IPS-20b (cell line): ENCODE results near the gene RARB.

ENCODE experiments used
- H3K27ac ChIP-seq: one replicate; pipeline ENCODE4 v1.5.1; 2013; ENCODE audit warnings: low read length
- H3K27me3 ChIP-seq: 2 replicates; pipeline ENCODE4 v1.6.1; 2013; ENCODE audit warnings: mild to moderate bottlenecking, low read length, inconsistent platforms; ENCODE audit not compliant: insufficient read depth
- H3K36me3 ChIP-seq: 2 replicates; pipeline ENCODE4 v1.6.1; 2013; ENCODE audit warnings: low read depth, mild to moderate bottlenecking, inconsistent platforms, low read length, moderate library complexity; ENCODE audit not compliant: insufficient read depth
- H3K4me1 ChIP-seq: 2 replicates; pipeline ENCODE4 v1.6.1; 2013; ENCODE audit warnings: mild to moderate bottlenecking, control low read depth, inconsistent platforms, low read length, moderate library complexity; ENCODE audit not compliant: insufficient read depth
- H3K4me3 ChIP-seq: 2 replicates; pipeline ENCODE4 v1.5.1; 2013; ENCODE audit warnings: mild to moderate bottlenecking, low read length, inconsistent platforms
- H3K9ac ChIP-seq: 2 replicates; pipeline ENCODE4 v1.6.1; 2013; ENCODE audit warnings: low read depth, mild to moderate bottlenecking, inconsistent platforms, low read length, moderate library complexity
- H3K9me3 ChIP-seq: 2 replicates; pipeline ENCODE4 v1.6.1; 2013; ENCODE audit warnings: mild to moderate bottlenecking, low read depth, low read length, inconsistent platforms; ENCODE audit not compliant: insufficient read depth

The RARB gene

GRCh38 chr3:25542492-25543039 is 114.5 kb downstream of the RARB start:
- Histone ChIP-seq H3K27ac (no peak overlapping the region), H3K4me1 (no peaks in the 10 kb centered on the region), H3K9me3 (no peaks in the 10 kb centered on the region), H3K36me3 (no peaks in the 10 kb centered on the region), H3K4me3 (no peak overlapping the region), H3K27me3 (no peaks in the 10 kb centered on the region), H3K9ac (no peak overlapping the region)

GRCh38 chr3:25547103-25547502 is 119.0 kb downstream of the RARB start:
- Histone ChIP-seq H3K9me3 (no peaks in the 10 kb centered on the region), H3K9ac (no peak overlapping the region), H3K27ac (no peak overlapping the region), H3K4me1 (no peaks in the 10 kb centered on the region), H3K4me3 (no peak overlapping the region), H3K27me3 (no peaks in the 10 kb centered on the region), H3K36me3 (no peaks in the 10 kb centered on the region)

GRCh38 chr3:25547943-25548674 is 120.0 kb downstream of the RARB start:
- H3K4me1 ChIP-seq = no peaks in the 10 kb centered on the region
- no peaks in the 10 kb centered on the region for H3K9me3 ChIP-seq
- H3K27me3 ChIP-seq = no peaks in the 10 kb centered on the region
- no peak overlapping the region for H3K27ac ChIP-seq
- no peaks in the 10 kb centered on the region for H3K36me3 ChIP-seq
- no peak overlapping the region for H3K4me3 ChIP-seq
- no peak overlapping the region for H3K9ac ChIP-seq

GRCh38 chr3:25548836-25549235 is 120.8 kb downstream of the RARB start:
- Histone ChIP-seq H3K9ac (no peak overlapping the region), H3K27me3 (no peaks in the 10 kb centered on the region), H3K36me3 (no peaks in the 10 kb centered on the region), H3K4me1 (no peaks in the 10 kb centered on the region), H3K9me3 (no peaks in the 10 kb centered on the region), H3K27ac (no peak overlapping the region), H3K4me3 (no peak overlapping the region)

- Histone ChIP-seq H3K4me1 (no peaks in the 10 kb centered on the region), H3K4me3 (no peak overlapping the region), H3K9me3 (no peaks in the 10 kb centered on the region), H3K27me3 (no peaks in the 10 kb centered on the region), H3K9ac (no peak overlapping the region), H3K27ac (no peak overlapping the region), H3K36me3 (no peaks in the 10 kb centered on the region)
Measured at GRCh38 chr3:25552251-25552650, 124.2 kb downstream of the RARB start.

GRCh38 chr3:25554376-25554775 is 126.3 kb downstream of the RARB start:
- H3K27ac ChIP-seq = no peak overlapping the region
- no peaks in the 10 kb centered on the region for H3K9me3 ChIP-seq
- H3K4me1 ChIP-seq = no peaks in the 10 kb centered on the region
- no peaks in the 10 kb centered on the region for H3K36me3 ChIP-seq
- no peaks in the 10 kb centered on the region for H3K27me3 ChIP-seq
- H3K4me3 ChIP-seq = no peak overlapping the region
- no peak overlapping the region for H3K9ac ChIP-seq

GRCh38 chr3:25555695-25556437 is 127.8 kb downstream of the RARB start:
- no peak overlapping the region for H3K27ac ChIP-seq

GRCh38 chr3:25556447-25556846 is 128.4 kb downstream of the RARB start:
- H3K27ac ChIP-seq = no peak overlapping the region
- H3K9me3 ChIP-seq = no peaks in the 10 kb centered on the region
- H3K27me3 ChIP-seq = no peaks in the 10 kb centered on the region
- H3K4me1 ChIP-seq = no peaks in the 10 kb centered on the region
- no peak overlapping the region for H3K4me3 ChIP-seq
- H3K36me3 ChIP-seq = no peaks in the 10 kb centered on the region
- H3K9ac ChIP-seq = no peak overlapping the region

More at GRCh38 chr3:25555695-25556437, 127.8 kb downstream of the RARB start:
- Histone ChIP-seq H3K27me3 (no peaks in the 10 kb centered on the region), H3K4me1 (no peaks in the 10 kb centered on the region), H3K36me3 (no peaks in the 10 kb centered on the region), H3K9ac (no peak overlapping the region), H3K4me3 (no peak overlapping the region), H3K9me3 (no peaks in the 10 kb centered on the region)

- no peak overlapping the region for H3K9ac ChIP-seq
- H3K27me3 ChIP-seq = no peaks in the 10 kb centered on the region
- no peaks in the 10 kb centered on the region for H3K9me3 ChIP-seq
- no peak overlapping the region for H3K4me3 ChIP-seq
- H3K4me1 ChIP-seq = no peaks in the 10 kb centered on the region
- H3K27ac ChIP-seq = no peak overlapping the region
- no peaks in the 10 kb centered on the region for H3K36me3 ChIP-seq
Measured at GRCh38 chr3:25557694-25558093, 129.6 kb downstream of the RARB start.

- Histone ChIP-seq H3K27me3 (no peaks in the 10 kb centered on the region), H3K27ac (no peak overlapping the region), H3K4me3 (no peak overlapping the region), H3K4me1 (no peaks in the 10 kb centered on the region), H3K36me3 (no peaks in the 10 kb centered on the region), H3K9ac (no peak overlapping the region), H3K9me3 (no peaks in the 10 kb centered on the region)
Measured at GRCh38 chr3:25558121-25558520, 130.1 kb downstream of the RARB start.

GRCh38 chr3:25558796-25559195 is 130.7 kb downstream of the RARB start:
- Histone ChIP-seq H3K36me3 (no peaks in the 10 kb centered on the region), H3K27ac (no peak overlapping the region), H3K4me1 (no peaks in the 10 kb centered on the region), H3K9ac (no peak overlapping the region), H3K27me3 (no peaks in the 10 kb centered on the region), H3K4me3 (no peak overlapping the region), H3K9me3 (no peaks in the 10 kb centered on the region)

GRCh38 chr3:25563601-25564000 is 135.5 kb downstream of the RARB start:
- H3K4me1 ChIP-seq = no peaks in the 10 kb centered on the region
- no peaks in the 10 kb centered on the region for H3K9me3 ChIP-seq
- H3K27me3 ChIP-seq = no peaks in the 10 kb centered on the region
- no peak overlapping the region for H3K27ac ChIP-seq
- no peak overlapping the region for H3K4me3 ChIP-seq
- no peak overlapping the region for H3K9ac ChIP-seq
- no peaks in the 10 kb centered on the region for H3K36me3 ChIP-seq
